ENCODE data around the gene EYA4. TPM values are rescaled to one million over a fixed set of nuclear protein-coding genes. Genes with fewer than 3 reads are reported as not detected.

EYA4 gene
- total RNA-seq, 1 donor from 2014 or later = not detected

- intact Hi-C loops (cut with micrococcal nuclease) = no loop called here
Measured at GRCh38 chr6:133441491-133441890, 200.3 kb downstream of the EYA4 start.

GRCh38 chr6:133446789-133447188, 205.6 kb downstream of the EYA4 start:
- intact Hi-C loops (cut with micrococcal nuclease) = no loop called here

- intact Hi-C loops (cut with micrococcal nuclease) = no loop called here
Measured at GRCh38 chr6:133447924-133448323, 206.8 kb downstream of the EYA4 start.

GRCh38 chr6:133456439-133456838, 215.3 kb downstream of the EYA4 start:
- intact Hi-C loops (cut with micrococcal nuclease) = no loop called here

- intact Hi-C loops (cut with micrococcal nuclease) = no loop called here
Measured at GRCh38 chr6:133456944-133457343, 215.8 kb downstream of the EYA4 start.

GRCh38 chr6:133460101-133460500, 218.9 kb downstream of the EYA4 start:
- intact Hi-C loops (cut with micrococcal nuclease) = no loop called here

- intact Hi-C loops (cut with micrococcal nuclease) = no loop called here
Measured at GRCh38 chr6:133463790-133464189, 222.6 kb downstream of the EYA4 start.

- intact Hi-C loops (cut with micrococcal nuclease) = no loop called here
Measured at GRCh38 chr6:133466680-133467079, 225.5 kb downstream of the EYA4 start.

- intact Hi-C loops (cut with micrococcal nuclease) = no loop called here
Measured at GRCh38 chr6:133467231-133467981, 226.2 kb downstream of the EYA4 start.

- intact Hi-C loops (cut with micrococcal nuclease) = no loop called here
Measured at GRCh38 chr6:133467982-133468380, 226.8 kb downstream of the EYA4 start.

- intact Hi-C loops (cut with micrococcal nuclease) = no loop called here
Measured at GRCh38 chr6:133468591-133468990, 227.4 kb downstream of the EYA4 start.

- intact Hi-C loops (cut with micrococcal nuclease) = no loop called here
Measured at GRCh38 chr6:133474516-133474915, 233.4 kb downstream of the EYA4 start.

- intact Hi-C loops (cut with micrococcal nuclease) = no loop called here
Measured at GRCh38 chr6:133478673-133479072, 237.5 kb downstream of the EYA4 start.

- intact Hi-C loops (cut with micrococcal nuclease) = no loop called here
Measured at GRCh38 chr6:133487174-133487573, 246.0 kb downstream of the EYA4 start.

- intact Hi-C loops (cut with micrococcal nuclease) = no loop called here
Measured at GRCh38 chr6:133495205-133495903, 254.2 kb downstream of the EYA4 start.

GRCh38 chr6:133499662-133500061, 258.5 kb downstream of the EYA4 start:
- intact Hi-C loops (cut with micrococcal nuclease) = no loop called here

GRCh38 chr6:133501675-133502270, 260.6 kb downstream of the EYA4 start:
- intact Hi-C loops (cut with micrococcal nuclease) = no loop called here

GRCh38 chr6:133502441-133503335, 261.5 kb downstream of the EYA4 start:
- intact Hi-C loops (cut with micrococcal nuclease) = no loop called here

- intact Hi-C loops (cut with micrococcal nuclease) = no loop called here
Measured at GRCh38 chr6:133503336-133503729, 262.2 kb downstream of the EYA4 start.

- intact Hi-C loops (cut with micrococcal nuclease) = no loop called here
Measured at GRCh38 chr6:133504158-133504557, 263.0 kb downstream of the EYA4 start.

GRCh38 chr6:133504761-133505160, 263.6 kb downstream of the EYA4 start:
- intact Hi-C loops (cut with micrococcal nuclease) = no loop called here

Data from T-helper 2 cell treated with Interferon-gamma antibody and Interleukin-4, amounts not matched to agents 100 ng/mL and 5 ng/mL, for 36 hours (primary cell).